A204.1 (cell line): ENCODE data around the gene FLT1.

Source experiments
- FAIRE-seq: peaks from 2 replicates; lab custom pipeline; 2012; peaks lifted over from hg19 to GRCh38; lab: Jason Lieb, UNC

The FLT1 gene

GRCh38 chr13:28458608-28459007, 36.3 kb downstream of the FLT1 start:
- no peak for FAIRE-seq

GRCh38 chr13:28458051-28458450, 36.9 kb downstream of the FLT1 start:
- no peak for FAIRE-seq

DNA sequence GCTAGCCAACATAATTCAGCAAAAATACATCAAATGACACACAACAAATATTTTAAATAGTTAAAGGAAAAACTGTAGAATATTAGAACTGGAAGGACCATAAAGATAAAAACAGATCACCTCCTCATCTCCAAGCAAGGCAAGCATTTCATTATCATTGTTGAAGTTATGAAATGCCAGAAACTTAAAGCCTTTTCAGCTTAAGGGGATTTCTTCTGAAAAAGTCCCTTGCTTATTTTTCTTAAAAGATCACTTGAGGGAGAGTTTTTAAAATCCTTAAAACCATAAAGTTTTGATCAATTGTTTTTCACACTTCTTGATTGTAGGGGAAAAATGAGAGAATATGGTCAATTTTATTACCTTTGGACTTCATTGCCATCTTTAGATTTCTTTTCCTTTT, 37.4 kb downstream of the FLT1 start:
- FAIRE-seq = no peak

DNA sequence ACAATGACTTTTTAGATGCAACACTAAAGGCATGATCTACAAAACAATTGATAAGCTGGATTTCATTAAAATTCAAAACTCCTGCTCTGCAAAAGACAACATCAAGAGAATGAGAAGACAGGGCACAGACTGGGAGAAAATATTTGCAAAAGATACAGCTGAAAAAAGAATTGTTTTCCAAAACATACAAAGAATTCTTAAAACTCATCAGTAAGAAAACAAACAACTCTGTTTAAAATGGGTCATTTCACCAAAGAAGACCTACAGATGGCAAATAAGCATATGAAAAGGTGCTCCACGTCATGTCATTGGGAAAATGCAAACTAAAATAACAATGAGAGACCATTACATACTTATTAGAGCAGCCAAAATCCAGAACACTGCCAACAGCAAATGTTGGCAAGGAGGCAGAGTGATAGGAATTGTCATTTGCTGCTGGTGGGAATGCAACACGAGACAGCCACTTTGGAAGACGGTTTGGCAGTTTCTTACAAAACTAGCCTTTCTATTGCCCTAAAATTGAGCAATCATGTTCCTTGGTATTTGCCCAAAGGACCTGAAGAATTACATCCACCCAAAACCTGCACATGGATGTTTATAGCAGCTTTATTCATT, 39.2 kb downstream of the FLT1 start:
- no peak for FAIRE-seq

- no peak for FAIRE-seq
These were observed 42.2 kb downstream of the FLT1 start for GRCh38 chr13:28452755-28453154.

DNA sequence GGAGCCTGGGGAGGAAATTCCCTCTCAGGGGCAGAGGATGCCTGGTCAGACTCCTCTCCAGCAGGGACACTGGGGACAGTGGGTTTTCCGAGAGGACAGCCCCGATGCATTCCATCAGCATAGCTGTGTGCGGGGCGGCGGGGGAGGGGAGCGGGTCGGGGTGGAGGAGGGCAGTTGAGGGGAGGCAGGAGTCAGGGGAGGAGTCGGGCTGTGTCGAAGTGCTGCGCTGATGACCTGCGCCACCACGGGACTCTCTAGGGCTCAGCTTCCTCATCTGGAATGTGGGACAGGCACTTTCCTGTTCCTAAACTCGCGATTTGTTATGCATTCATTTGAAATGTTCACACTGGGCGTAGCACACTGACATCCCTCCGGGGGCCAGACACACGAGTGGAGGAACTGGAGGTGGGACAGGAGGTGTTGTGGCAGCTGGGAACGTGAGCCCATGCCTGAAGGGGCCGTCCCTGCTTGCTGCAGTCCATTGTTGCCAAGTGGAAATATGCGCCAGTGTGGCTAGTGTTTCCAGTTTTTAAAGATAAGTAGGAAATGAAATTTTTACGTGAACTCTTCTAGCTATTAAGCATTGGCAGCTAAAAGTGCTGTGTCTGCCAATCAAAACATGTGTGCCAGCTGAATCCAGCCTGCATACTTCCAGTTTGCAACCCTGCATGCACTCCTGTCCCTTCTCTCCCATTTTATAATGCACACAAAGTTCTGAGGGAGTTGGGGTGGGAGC, 43.3 kb downstream of the FLT1 start:
- FAIRE-seq = no peak

- no peak for FAIRE-seq
These were observed 44.8 kb downstream of the FLT1 start for GRCh38 chr13:28449826-28450773.

GRCh38 chr13:28448651-28449358, 46.1 kb downstream of the FLT1 start:
- no peak for FAIRE-seq

GRCh38 chr13:28447989-28448388, 46.9 kb downstream of the FLT1 start:
- FAIRE-seq = no peak

- FAIRE-seq = no peak
These were observed 47.7 kb downstream of the FLT1 start for GRCh38 chr13:28447206-28447605.

GRCh38 chr13:28442839-28443238, 52.1 kb downstream of the FLT1 start:
- no peak for FAIRE-seq

GRCh38 chr13:28441529-28441928, 53.4 kb downstream of the FLT1 start:
- FAIRE-seq = no peak

DNA sequence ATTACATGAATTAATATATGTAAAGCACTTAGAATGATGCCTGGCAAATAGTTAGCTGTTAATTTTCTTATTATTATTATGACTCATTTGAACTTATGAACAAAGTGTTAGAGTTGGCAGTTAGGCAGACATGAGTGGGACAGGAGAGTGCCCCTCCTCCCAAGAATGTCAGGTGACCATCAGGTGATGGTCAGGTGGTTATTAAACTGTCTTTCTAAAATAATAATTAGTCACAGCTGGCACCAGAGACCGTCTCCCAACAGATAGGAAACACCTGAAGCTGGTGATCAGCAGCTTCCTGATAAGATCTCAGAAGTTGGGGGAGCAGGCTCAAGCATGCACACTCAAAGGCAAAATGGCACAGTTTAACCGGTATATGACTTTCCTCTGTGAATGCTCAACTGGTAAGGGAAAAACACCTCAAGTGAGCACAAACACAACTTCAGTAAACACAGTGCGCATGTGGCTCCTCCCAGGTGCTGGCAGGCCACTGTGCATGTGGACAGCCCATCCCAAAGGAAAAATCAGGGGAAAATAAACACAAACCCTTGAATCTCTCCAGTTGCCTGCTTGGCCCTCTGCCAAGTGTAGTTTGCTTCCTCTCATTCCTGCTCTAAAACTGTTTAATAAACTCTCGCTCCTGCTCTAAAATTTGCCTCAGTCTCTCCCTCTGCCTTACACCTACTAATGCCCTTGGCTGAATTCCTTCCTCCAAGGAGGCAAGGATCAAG, 54.0 kb downstream of the FLT1 start:
- no peak for FAIRE-seq

DNA sequence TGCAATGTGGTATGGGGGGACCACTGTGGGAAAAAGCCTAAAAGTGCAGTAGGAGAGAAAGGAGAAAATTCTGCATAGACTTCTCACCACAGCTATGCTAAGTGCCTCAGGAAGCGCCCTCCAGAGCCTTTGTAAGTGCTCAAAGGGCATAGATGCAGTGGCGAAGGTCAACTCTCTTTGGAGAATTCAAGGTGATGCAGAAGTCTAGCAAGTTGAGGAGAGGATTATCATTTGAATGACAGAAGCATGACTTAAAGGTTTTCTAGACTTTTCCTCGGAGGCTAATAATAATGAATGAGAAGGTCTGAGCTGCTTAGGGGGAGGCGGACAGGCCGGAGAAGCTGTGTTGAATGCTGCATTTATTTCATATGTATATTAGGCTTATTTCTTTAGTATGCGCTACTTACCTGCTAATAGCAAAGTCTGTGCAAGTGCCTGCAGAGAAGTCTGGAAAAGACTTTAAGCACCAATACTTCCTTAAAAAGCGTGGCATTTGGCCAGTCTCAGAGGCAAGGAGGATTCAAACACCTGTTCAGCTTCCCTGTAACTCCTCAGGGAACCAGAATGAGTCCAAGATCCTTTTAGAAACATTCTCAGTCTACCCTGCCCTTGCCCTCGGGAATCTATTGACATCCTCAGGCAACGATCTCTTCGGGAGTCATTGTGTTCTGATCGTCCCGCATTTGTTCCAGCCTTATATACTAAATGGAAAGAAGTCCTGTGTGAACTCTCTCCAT, 56.2 kb downstream of the FLT1 start:
- FAIRE-seq = no peak

DNA sequence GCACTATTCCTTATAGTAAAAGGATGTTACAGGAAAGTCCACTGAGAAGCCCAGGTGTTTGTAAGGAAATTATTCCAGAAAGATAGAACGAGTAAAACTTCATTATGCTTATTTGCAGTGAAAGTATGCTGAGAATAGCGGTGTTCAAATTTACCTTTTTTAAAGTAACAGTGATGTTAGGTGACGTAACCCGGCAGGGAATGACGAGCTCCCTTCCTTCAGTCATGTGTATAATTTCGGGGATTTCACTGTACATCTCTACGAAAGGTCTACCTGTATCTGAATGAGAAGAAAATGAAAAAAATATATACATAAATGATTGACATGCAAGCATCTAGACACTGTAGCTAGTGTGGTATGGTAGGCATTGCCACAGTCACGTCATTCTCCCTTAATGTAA, 56.9 kb downstream of the FLT1 start:
- no peak for FAIRE-seq

GRCh38 chr13:28435917-28436316, 59.0 kb downstream of the FLT1 start:
- FAIRE-seq = no peak

DNA sequence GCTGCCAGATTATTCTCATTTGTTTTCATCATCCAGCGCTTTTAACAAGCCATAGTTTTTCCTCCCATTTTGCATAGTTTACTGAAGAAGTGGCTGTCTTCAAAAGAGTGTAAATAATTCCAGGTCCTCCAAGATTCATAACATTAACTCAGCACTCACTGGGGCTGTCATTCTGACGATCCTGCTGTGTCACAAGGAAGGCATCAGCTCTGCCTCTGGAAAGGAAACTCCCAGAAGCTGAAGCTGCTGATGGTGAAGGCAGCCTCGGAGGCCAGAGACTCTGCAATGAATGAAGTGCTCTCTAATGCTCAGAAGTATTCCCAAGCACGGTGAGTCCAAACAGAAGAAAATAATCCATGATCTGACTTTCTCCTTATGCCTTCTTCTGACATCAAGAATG, 60.0 kb downstream of the FLT1 start:
- no peak for FAIRE-seq

DNA sequence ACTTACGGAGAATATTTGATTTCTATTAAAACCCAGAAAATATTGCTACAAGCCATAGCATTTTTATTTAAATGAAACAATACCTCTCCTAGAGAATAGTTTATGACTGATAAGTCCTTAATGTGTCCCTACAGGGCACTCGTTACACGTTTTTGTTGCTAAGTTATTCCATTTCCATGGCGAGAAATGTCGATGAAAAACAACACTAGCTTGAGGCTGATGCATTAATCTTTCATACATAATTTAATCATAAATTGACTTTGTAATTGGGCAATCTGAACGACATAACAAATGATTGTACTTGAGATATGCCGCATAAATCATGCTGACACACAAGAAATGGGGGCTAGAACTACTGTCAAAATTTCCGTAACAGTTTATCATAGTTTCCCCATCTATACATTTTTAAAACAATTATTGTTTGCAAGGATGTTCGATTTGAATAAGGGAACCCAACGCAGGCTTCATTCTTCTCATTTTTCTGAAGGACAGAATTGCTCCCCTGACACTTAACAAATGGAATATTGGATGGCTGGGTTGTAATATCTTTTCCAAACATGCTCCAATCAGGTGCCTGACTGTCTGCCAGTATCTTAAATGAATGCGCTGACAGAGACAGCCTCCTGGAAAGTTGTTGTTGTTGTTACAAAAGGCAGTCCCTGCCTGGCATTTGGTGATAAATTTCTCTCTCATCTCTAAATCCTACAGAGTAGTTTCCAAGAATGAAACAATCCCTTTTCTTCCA, 61.9 kb downstream of the FLT1 start:
- FAIRE-seq = no peak

DNA sequence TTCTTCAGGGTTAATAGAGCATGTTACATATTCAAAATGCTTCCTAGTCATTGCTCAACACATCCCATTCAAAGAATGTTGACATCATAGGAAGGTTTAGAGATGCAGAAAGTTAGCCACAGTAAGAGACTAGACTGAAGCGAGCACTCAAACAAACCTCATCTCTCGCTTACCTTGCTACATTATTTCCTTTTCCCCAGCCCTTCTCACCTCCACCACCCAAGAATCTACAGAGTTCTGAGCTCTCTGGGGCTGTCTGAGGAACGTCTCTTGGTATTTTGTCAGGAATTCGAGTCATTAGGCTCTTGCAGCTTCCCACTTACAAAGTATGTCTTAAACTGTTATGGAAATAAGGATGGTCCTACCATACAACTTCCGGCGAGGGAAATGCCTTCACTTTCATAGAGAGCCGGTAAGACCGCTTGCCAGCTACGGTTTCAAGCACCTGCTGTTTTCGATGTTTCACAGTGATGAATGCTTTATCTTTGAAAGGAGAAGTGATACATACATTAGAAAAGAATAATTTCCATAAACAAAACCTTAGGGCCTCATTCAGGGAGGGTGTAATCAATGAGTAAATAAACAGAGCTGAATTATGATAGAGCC, 65.1 kb downstream of the FLT1 start:
- no peak for FAIRE-seq

DNA sequence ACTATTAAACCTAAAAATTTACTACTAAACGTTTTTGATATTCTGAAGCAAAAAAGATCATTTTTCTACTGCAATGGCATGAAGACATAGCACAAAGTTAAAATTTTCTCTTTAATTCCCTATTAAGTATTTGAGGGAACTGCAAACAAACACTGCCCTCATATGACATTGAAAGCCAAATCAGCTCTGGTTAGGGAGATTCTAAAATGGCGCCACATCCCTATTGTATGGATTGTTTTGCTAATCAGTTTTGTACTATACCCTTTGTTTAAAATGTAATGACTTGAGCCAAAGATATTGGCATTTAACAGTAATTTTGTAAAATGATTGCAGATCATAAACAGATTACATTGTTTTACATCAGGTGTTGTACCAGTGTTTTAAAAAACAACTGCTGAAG, 65.8 kb downstream of the FLT1 start:
- no peak for FAIRE-seq
